Measurements from ENCODE around the gene PPM1H. TPM values are rescaled to one million over a fixed set of nuclear protein-coding genes. Genes with fewer than 3 reads are reported as not detected.
A peak's percentile ranks its signal among the peaks of the same experiment; 100 is the strongest.

Gene PPM1H
- total RNA-seq, 1 donor from 2014 or later: 0.85 TPM

DNA sequence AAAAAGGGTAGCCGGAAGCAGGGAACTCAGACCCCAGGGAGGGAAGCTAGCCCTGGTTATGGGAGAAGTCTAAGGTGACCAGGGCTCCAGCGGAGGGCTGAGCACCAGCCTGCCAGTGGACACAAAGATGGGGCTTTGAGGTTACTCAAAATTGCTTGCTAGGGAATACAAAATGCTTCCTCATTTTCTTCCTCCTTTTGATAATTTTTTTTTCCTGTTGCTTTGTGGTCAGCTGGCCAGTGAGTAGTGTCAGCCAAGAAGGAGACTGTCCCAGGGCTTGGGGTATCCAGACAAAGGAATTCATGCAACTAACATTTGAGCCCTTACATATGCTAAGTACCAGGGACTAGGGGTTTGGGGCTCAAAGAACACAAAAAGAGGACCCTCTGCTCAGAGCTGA lies 206.2 kb downstream of the PPM1H start:
- H3K4me3 ChIP-seq: no peak overlapping the region
- no peak overlapping the region for H3K27ac ChIP-seq
- intact Hi-C loops (cut with DNase I): loop anchor here (10.0 kb wide), 1 partner anchor 316 kb away; no protein-coding TSS in a partner anchor
- H3K27me3 ChIP-seq: no peaks in the 10 kb centered on the region
- TF ChIP-seq, protein P1, sequence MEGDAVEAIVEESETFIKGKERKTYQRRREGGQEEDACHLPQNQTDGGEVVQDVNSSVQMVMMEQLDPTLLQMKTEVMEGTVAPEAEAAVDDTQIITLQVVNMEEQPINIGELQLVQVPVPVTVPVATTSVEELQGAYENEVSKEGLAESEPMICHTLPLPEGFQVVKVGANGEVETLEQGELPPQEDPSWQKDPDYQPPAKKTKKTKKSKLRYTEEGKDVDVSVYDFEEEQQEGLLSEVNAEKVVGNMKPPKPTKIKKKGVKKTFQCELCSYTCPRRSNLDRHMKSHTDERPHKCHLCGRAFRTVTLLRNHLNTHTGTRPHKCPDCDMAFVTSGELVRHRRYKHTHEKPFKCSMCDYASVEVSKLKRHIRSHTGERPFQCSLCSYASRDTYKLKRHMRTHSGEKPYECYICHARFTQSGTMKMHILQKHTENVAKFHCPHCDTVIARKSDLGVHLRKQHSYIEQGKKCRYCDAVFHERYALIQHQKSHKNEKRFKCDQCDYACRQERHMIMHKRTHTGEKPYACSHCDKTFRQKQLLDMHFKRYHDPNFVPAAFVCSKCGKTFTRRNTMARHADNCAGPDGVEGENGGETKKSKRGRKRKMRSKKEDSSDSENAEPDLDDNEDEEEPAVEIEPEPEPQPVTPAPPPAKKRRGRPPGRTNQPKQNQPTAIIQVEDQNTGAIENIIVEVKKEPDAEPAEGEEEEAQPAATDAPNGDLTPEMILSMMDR (IDR thresholded peaks at IDR 0.05): no peak
- peaks cover 3 to 28% of the 10 kb centered on the region in 2 donors for H3K4me1 ChIP-seq
- H3K36me3 ChIP-seq: no peaks in the 10 kb centered on the region
- no peak for DNase-seq (ENCODE audit: low spot score in 2 of 2)
- no peaks in the 10 kb centered on the region for H3K9me3 ChIP-seq

DNA sequence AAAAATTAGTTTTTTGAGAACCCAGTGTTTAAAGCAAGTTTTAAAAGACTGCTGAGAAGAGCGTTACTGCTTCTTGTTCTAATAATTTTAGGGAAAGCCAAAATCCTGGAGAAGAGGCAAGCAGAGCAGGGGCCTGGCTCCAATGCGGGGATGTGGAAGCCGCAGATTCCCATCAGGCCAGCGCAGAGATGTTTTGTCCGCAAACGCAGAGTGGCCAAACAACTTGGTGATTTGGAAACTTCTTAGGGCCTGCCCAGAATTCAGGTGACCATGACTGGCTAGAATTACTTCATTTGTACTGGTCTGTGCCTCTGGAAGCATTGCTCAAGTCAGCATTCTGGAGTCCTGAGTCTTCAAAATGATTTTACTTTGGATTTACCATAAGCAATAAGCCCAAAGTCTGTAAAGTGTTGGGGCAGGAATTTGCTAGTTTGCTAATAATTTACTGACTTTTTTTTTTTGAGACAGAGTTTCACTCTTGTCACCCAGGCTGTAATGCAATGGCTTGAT lies 208.4 kb downstream of the PPM1H start:
- Histone ChIP-seq H3K4me3 (no peak overlapping the region), H3K4me1 (peaks cover 3 to 20% of the 10 kb centered on the region in 2 donors), H3K27ac (no peak overlapping the region), H3K36me3 (no peaks in the 10 kb centered on the region), H3K27me3 (no peaks in the 10 kb centered on the region), H3K9me3 (no peaks in the 10 kb centered on the region)
- intact Hi-C loops (cut with DNase I): loop anchor here (10.0 kb wide), 1 partner anchor 318 kb away; no protein-coding TSS in a partner anchor
- TF ChIP-seq, protein P1 (IDR thresholded peaks at IDR 0.05): no peak
- DNase-seq (ENCODE audit: low spot score in 2 of 2): no peak

DNA sequence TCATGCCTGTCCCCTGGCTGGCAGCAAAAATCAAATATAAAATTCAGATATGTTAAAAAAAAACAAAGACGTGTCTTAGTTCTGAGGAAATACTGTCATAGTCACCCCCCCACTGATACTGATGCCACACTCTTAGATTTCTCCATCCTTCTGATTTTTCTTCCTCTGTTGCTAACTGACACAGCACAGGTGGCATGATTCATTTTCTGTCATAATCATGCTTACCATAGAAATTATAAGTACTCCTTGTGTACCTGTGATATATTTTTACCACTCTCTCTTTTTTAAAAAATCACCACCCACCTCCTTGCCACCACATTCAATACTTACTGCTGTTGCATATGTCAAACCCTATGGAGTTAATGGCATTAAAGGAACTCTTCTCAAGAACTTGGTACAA lies 209.2 kb downstream of the PPM1H start:
- H3K4me3 ChIP-seq: no peak overlapping the region
- H3K9me3 ChIP-seq: no peaks in the 10 kb centered on the region
- intact Hi-C loops (cut with DNase I): loop anchor here (2.0 to 10.0 kb wide), 2 partner anchors 123 to 319 kb away; no protein-coding TSS in a partner anchor
- TF ChIP-seq, protein P1 (IDR thresholded peaks at IDR 0.05): no peak
- no peaks in the 10 kb centered on the region for H3K36me3 ChIP-seq
- peaks cover 3 to 14% of the 10 kb centered on the region in 2 donors for H3K4me1 ChIP-seq
- no peak overlapping the region for H3K27ac ChIP-seq
- no peaks in the 10 kb centered on the region for H3K27me3 ChIP-seq
- no peak for DNase-seq (ENCODE audit: low spot score in 2 of 2)

DNA sequence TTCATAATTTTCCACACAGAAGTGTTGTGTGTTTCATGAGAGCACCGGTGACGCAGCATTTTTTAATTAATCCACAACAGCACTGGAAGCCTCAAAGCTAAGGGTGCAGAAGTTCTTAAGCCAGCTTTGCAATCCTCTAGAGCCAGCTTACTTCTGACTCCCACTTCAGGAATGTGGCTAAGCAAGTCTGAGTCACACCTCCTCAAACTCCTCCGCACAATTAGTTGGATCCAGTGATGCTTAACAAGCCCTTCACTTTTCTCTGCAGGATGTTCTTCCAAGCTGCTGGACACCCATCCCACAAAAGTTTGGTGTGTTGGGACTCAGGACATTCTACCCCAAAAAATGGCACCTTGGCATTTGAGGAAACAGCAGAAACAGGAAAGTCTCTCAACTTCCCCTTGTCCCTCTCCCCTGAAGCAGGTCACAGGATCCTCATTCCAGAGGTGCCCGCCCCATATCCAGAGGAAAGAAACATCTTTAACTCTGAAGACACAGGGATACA lies 210.0 kb downstream of the PPM1H start:
- peak in 1 of 2 donors; percentile 84 for DNase-seq (ENCODE audit: low spot score in 2 of 2)
- intact Hi-C loops (cut with DNase I): loop anchor here (2.0 to 10.0 kb wide), 2 partner anchors 122 to 320 kb away; no protein-coding TSS in a partner anchor
- Histone ChIP-seq H3K27me3 (no peaks in the 10 kb centered on the region), H3K4me3 (no peak overlapping the region), H3K36me3 (peaks cover 0 to 1% of the 10 kb centered on the region in 2 donors), H3K9me3 (no peaks in the 10 kb centered on the region), H3K27ac (peak overlapping the region; percentile 2 to 8), H3K4me1 (peaks cover 3 to 14% of the 10 kb centered on the region in 2 donors)
- TF ChIP-seq, protein P1 (IDR thresholded peaks at IDR 0.05): no peak

DNA sequence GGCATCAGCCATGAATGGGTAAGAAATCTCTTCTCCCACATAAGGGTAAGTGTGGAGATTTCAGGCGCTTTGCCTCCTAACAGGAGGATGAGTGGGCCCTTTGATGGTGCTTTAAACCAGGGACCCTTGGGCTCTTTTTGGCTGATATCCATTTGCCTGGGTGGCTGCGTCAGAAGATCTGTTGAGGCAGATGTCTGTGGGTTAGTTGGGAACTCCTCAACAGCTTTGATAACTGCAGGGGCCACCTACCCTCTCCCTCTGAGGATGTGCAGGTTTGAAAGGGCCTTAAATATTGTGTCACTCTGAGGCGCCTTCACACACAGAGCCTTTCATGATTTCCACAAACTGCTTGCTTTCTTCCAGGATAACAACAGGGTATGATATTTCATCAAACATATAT lies 210.7 kb downstream of the PPM1H start:
- Histone ChIP-seq H3K4me3 (no peak overlapping the region), H3K27ac (peak overlapping the region; percentile 20 to 39), H3K27me3 (no peaks in the 10 kb centered on the region), H3K4me1 (peaks cover 3 to 15% of the 10 kb centered on the region in 2 donors), H3K36me3 (peaks cover 0 to 6% of the 10 kb centered on the region in 2 donors), H3K9me3 (no peaks in the 10 kb centered on the region)
- intact Hi-C loops (cut with DNase I): loop anchor here (2.0 to 10.0 kb wide), 2 partner anchors 121 to 321 kb away; no protein-coding TSS in a partner anchor
- DNase-seq (ENCODE audit: low spot score in 2 of 2): no peak
- TF ChIP-seq, protein P1 (IDR thresholded peaks at IDR 0.05): no peak
